Measurements from ENCODE around the gene EXO5.

DNA sequence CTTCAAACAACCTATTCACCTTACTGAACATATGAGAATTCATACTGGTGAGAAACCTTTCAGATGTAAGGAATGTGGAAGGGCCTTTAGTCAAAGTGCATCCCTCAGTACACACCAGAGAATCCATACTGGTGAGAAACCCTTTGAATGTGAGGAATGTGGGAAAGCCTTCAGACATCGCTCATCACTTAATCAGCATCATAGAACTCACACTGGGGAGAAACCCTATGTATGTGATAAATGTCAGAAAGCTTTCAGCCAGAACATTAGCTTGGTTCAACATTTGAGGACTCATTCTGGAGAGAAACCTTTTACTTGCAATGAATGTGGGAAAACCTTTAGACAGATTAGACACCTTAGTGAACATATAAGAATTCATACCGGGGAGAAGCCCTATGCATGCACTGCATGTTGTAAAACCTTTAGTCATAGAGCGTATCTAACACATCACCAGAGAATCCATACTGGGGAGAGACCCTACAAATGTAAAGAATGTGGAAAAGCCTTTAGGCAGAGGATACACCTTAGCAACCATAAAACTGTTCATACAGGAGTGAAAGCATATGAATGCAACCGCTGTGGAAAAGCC, 13.2 kb upstream of the EXO5 start:
- TF ChIP-seq, protein P1, sequence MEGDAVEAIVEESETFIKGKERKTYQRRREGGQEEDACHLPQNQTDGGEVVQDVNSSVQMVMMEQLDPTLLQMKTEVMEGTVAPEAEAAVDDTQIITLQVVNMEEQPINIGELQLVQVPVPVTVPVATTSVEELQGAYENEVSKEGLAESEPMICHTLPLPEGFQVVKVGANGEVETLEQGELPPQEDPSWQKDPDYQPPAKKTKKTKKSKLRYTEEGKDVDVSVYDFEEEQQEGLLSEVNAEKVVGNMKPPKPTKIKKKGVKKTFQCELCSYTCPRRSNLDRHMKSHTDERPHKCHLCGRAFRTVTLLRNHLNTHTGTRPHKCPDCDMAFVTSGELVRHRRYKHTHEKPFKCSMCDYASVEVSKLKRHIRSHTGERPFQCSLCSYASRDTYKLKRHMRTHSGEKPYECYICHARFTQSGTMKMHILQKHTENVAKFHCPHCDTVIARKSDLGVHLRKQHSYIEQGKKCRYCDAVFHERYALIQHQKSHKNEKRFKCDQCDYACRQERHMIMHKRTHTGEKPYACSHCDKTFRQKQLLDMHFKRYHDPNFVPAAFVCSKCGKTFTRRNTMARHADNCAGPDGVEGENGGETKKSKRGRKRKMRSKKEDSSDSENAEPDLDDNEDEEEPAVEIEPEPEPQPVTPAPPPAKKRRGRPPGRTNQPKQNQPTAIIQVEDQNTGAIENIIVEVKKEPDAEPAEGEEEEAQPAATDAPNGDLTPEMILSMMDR (IDR thresholded peaks at IDR 0.05; ENCODE audit: borderline replicate concordance, extremely low read depth, low read length, poor library complexity, severe bottlenecking), result no peak
- TF ChIP-seq EZH2 (IDR thresholded peaks at IDR 0.05; ENCODE audit: borderline replicate concordance, low read depth, low read length, severe bottlenecking), result no peak

Measured in DND-41 (cell line).